Omental fat pad (tissue), 4 donors: Measurements from ENCODE around the gene ATOSB. TPM values are rescaled to one million over a fixed set of nuclear protein-coding genes. Genes with fewer than 3 reads are reported as not detected.

Experiments used
- ATAC-seq: fragments of 150-250 bp; one replicate; pipeline ENCODE4 v1.9.1; 2016; ENCODE audit warnings: mild to moderate bottlenecking, moderate library complexity; ENCODE audit not compliant: low FRiP score
- DNase-seq: peaks from one replicate; pipeline ENCODE4 v3.0.0-alpha.2; 2019; ENCODE audit warnings: low spot score
- total RNA-seq, 4 donors: library from RNA; depleted of rRNA; stranded (reverse); fragments of >200 nt; gene quantifications; one replicate each; pipeline ENCODE4 v1.1.0, GENCODE V29; 2016
- TF ChIP-seq, protein P1 (sequence below), 3 donors: fragments of 450-650 bp; IDR thresholded peaks; one replicate each; pipeline ENCODE4 v1.5.1; 2016 to 2017; ENCODE audit warnings: antibody characterized with exemption in 3 of 3, mild to moderate bottlenecking in 3 of 3, moderate library complexity in 2 of 3

The ATOSB gene
- total RNA-seq, 4 donors from 2014 or later, result 14.9 to 22.9 (median 20.5) TPM

DNA sequence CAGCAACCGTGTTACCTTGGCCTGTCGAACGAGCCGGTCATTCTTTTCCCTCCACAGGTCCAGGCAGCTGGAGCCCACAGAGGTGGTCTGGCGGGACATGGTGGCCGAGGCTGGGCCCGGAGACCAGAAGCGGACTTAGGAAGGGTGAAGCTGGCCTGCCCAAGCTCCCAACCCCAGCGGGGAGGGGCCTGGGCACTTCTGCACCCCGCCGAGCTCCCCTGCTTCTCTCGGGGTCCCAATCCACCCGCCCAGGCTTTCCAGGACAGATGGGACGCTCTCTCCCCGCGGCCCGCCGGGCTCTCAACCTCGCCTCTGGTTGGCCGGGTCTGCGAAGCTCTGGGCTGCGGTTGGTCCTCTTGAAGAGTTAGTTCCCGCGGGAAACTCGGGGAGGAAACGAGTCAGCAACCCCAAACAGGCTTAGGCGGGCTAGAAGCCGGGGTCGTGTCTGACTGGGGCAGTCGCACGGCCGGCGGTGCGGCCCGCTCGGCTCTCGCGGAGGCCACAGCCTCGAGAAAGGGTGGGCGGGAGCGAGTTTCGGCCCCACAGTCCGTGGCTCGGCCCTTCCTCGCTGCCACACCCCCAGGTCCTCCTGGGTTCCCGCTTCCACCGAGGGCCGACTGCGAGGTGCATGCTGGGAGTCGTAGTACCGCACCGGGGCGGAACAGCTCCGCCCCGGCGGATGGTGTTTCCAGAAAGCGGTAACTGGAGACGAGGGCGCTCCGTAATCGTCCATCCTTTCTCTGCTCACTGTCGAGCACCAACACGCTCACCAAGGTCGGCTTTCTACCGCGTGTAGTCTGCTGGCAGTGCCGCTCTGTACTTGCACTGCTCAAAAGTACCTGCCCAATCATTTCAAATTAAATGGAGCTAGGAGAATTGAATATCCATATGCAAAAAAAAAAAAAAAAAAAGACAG, 36.0 kb downstream of the ATOSB start, which contains the start of gene FANCG:
Gene FANCG (minus strand): TSS at position 517 of the 916 bp plus-strand sequence. CDS start 418 bp downstream, at position 99.
- DNase-seq (peak; percentile 60), ATAC-seq (peak; percentile 98)
- TF ChIP-seq, protein P1, sequence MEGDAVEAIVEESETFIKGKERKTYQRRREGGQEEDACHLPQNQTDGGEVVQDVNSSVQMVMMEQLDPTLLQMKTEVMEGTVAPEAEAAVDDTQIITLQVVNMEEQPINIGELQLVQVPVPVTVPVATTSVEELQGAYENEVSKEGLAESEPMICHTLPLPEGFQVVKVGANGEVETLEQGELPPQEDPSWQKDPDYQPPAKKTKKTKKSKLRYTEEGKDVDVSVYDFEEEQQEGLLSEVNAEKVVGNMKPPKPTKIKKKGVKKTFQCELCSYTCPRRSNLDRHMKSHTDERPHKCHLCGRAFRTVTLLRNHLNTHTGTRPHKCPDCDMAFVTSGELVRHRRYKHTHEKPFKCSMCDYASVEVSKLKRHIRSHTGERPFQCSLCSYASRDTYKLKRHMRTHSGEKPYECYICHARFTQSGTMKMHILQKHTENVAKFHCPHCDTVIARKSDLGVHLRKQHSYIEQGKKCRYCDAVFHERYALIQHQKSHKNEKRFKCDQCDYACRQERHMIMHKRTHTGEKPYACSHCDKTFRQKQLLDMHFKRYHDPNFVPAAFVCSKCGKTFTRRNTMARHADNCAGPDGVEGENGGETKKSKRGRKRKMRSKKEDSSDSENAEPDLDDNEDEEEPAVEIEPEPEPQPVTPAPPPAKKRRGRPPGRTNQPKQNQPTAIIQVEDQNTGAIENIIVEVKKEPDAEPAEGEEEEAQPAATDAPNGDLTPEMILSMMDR (IDR thresholded peaks at IDR 0.05), result no peak

DNA sequence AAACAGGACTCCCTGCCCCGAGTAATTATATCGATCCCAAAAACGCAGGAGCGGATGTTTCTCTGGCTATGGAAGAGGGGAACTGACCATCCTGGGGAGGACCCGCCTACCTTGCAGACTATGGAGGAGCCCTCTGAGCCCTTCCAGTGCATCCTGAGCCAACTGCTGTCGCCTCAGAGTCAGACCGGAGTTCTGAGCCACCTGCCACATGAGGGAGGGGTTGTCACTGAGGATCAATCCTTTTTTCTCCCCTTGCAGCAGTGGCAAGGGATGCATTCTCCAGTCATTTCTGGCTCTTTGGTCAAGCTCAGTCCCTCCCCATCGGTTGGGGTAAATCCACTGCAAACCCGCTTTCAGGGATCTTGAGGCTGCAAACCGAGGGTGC, 36.6 kb downstream of the ATOSB start:
- DNase-seq (no peak), ATAC-seq (no peak)
- TF ChIP-seq, protein P1 (IDR thresholded peaks at IDR 0.05), result no peak

DNA sequence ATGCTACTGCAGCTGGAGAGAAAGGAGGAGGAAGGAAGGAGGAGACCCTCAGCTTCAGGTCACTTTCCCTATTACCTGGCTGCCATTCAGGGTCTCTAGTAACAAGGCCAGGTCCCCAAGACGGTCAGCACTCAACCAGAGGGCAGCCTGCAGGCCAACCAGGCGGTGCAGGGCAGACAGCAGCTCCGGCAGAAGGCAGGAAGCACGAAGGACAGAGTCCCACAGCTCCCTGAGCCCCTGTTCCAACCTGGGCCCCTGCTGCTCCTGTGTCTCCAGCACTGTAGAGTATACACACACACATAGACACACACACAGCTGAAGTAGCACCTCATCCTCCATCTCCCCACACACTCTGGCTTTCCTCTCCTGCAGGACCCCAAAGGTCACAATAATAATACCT, 37.6 kb downstream of the ATOSB start:
- DNase-seq (no peak), ATAC-seq (no peak)
- TF ChIP-seq, protein P1 (IDR thresholded peaks at IDR 0.05), result no peak

DNA sequence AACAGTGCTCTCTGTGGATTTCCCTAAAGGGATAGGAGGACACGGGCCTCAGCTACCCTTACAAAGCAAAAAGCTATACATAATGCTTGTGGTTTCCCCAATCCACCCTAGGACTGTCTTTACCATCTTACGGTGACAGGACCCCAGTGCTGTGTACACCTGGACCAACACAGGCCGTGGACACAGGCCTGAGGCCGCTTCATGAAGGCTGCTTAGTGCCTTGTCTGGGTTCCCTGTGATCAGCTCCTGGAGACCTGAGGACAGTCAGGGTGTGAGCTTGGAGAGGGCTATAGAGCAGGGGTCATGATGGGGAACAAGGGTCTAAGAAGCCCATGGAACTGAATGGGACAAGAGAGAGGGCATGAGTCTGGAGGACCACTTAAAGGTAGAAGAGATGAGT, 38.8 kb downstream of the ATOSB start:
- no peak for DNase-seq

DNA sequence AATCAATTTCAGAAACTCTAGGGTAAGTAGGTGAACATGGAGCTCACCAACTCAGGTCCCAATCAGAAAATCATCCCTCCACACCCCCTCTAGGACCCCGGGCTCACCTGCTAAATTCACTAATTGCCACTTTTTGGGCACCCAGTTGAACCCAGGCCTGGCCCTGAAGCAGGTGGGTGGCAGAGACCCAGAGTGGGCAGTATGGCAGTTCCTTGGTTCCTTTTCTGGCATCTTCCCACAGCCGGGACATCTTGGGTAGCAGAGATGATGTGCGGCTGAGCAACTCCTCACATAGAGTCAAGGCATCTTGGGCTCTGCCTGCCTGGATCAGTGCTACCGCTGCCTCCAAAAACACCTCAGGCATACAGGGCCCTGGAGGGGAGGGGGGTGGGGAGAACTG, 40.3 kb downstream of the ATOSB start:
- ATAC-seq (no peak), DNase-seq (no peak)
- TF ChIP-seq, protein P1 (IDR thresholded peaks at IDR 0.05), result no peak

More for the DNA sequence above, 38.8 kb downstream of the ATOSB start:
- TF ChIP-seq, protein P1 (IDR thresholded peaks at IDR 0.05), result no peak
- ATAC-seq, result no peak

DNA sequence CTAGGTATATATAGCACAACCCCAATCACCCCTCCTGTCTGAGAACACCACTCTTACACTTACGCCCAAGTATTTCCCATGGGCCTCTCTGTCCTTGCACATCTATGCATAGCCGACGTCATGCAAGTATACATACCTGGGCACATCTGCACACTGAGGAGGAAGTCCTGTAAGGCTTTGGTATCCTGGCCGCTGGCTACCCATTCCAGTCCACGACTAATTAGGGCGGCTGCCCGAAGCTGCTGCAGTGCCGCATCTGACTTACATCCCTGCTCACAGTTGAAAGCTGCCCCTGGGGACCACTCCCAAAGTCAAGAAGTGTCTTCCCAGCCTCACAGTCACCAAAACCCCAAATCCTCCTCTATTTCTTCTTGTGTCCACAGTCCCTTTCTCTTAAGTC, 40.9 kb downstream of the ATOSB start:
- ATAC-seq (no peak), DNase-seq (no peak)
- TF ChIP-seq, protein P1 (IDR thresholded peaks at IDR 0.05), result no peak

DNA sequence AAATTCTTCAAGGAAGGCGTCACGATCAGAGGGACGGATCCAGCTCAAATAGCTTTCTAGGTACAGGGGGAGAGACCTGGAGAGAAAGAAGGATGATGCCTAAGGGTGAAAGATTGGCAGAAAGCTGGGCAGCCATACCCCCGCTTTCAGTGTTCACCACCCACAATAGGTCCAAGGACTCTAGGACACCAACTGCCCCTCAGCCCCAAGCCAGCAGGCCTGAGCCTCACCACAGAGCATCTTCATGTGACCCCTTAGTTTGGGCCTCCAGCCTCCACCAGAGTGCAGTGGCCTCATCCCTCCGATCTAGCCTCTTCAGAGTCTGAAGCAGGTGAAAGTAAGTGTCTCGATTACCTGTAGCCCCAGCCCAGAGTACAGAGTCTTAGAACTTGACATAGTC, 41.5 kb downstream of the ATOSB start:
- no peak for ATAC-seq
- DNase-seq, result no peak
- TF ChIP-seq, protein P1 (IDR thresholded peaks at IDR 0.05), result no peak
